Motor neuron (in vitro differentiated cells): ENCODE results near the gene CYP19A1. TPM values are rescaled to one million over a fixed set of nuclear protein-coding genes. Genes with fewer than 3 reads are reported as not detected.
A peak's percentile ranks its signal among the peaks of the same experiment; 100 is the strongest.

Source experiments
- ATAC-seq, 8 experiments: fragments of 200-7000 bp; cut with Tn5 transposase; replicated peaks in 6 of 8; 2 replicates each; pipeline ENCODE4 v1.8.0; 2021; ENCODE audit warnings: mild to moderate bottlenecking in 8 of 8, moderate library complexity in 8 of 8
- H3K27ac ChIP-seq, 2 donors: fragments of 250-450 bp; sonication (Bioruptor Pico); 2 replicates each; pipeline ENCODE4 v1.9.0; 2021; ENCODE audit warnings: antibody characterized with exemption in 2 of 2, mild to moderate bottlenecking in 2 of 2, moderate library complexity in 1 of 2
- H3K4me1 ChIP-seq, 2 donors: fragments of 250-450 bp; sonication (Bioruptor Pico); replicated peaks in 1 of 2; 2 replicates each; pipeline ENCODE4 v1.6.1; 2021; ENCODE audit warnings: antibody characterized with exemption in 2 of 2, mild to moderate bottlenecking in 2 of 2, moderate library complexity in 1 of 2
- H3K4me3 ChIP-seq, 5 donors: fragments of 250-450 bp; sonication (Bioruptor Pico); 2 replicates each; pipeline ENCODE4 v1.9.0; 2021; ENCODE audit warnings: antibody characterized with exemption in 5 of 5, mild to moderate bottlenecking in 5 of 5, moderate library complexity in 4 of 5
- WGBS, 10 experiments: fragments of 450-650 bp; shearing (Covaris generic); methylation state at CpG; one replicate each; pipeline ENCODE4 v1.0.0; 2022; 5-methylcytosine and 5-hydroxymethylcytosine counted together
- in situ Hi-C, 9 experiments: fragments of 400-800 bp; cut with MboI; loops; one replicate each; pipeline ENCODE4 v1.15.0; 2021; ENCODE audit warnings: low sequenced_read_pairs in 9 of 9, low pct_unique_long_range_greater_than_20kb in 2 of 9; ENCODE audit not compliant: unreplicated experiment in 9 of 9
- total RNA-seq, 8 experiments: library from RNA; unstranded; fragments of 300-600 nt; gene quantifications; 2 replicates each; pipeline versions ENCODE4 v1.2.3 to v1.2.4, GENCODE V29; 2022

Gene CYP19A1
- total RNA-seq, 8 experiments from 2014 or later, result 0.56 to 8.2 (median 1.7) TPM

DNA sequence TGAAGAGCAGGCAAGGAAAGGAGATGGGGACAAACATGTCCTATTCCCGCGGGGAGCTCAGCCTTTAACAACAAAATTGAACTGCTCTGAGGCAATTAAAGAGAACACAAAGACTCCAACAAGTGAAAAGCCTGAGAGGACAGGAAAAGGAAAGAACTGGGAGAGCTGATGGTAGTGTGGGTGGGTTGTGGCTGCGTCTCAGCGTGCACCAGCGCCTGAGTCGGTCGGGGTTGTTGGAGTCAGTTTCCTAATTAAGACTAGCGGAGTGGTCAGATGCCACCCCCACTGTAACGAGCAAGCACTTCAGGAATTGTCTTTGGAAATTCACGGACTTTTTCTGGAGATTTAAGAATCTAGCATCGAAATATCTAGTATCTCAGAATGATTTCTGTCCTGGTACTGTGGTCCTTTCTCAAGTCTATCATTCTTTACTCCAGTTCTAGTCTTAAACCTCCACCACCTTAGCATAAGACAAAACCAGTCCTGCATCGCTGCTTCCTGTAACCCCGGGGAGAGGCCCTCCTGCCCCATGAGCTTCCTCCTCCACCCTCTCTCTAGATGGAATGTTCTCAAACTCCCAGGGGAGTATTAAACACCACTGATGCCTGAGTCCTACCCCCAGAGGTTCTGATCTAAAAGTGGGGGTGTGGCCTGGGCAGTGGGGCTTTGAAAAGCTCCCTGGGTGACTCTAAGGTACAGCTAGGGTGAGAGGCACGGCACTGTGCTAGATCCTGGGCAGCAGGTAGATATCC is 104.0 kb downstream of the CYP19A1 start:
- no peak for ATAC-seq
- H3K4me1 ChIP-seq, result peaks cover 0 to 9% of the 10 kb centered on the region in 2 donors
- WGBS, 10 experiments, result 77 to 100% (median 83%) methylated on average over 1 to 12 of the region's 14 CpGs; no CpG with 5 or more reads in 2 of the 10 experiments
- no peak overlapping the region for H3K4me3 ChIP-seq
- in situ Hi-C loops, result no loop called here
- no peak overlapping the region for H3K27ac ChIP-seq

DNA sequence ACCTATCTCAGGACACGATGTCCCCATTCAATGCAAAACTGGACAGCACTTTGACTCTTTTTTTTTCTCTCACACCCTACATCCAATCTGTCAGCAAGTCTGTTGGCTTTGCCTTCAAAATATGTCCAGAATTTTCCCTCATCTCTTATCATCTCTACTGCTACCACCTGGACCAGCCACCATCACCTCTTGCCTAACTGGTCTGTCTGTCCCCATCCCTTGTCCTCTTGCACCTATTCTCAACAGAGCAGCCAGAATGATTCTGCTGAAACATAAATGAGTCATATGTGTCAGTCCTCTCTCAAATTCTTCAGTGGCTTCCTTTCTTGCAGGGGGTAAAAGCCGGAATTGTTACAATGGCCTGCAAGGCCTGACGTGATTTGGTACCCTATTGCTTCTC is 105.8 kb downstream of the CYP19A1 start:
- Histone ChIP-seq H3K4me3 (no peak overlapping the region), H3K27ac (no peak overlapping the region), H3K4me1 (peaks cover 3 to 12% of the 10 kb centered on the region in 2 donors)
- in situ Hi-C loops, result no loop called here
- ATAC-seq, result no peak
- WGBS, 10 experiments, result 60 to 100% (median 94%) methylated on average over 1 to 3 of the region's 3 CpGs; no CpG with 5 or more reads in 2 of the 10 experiments

DNA sequence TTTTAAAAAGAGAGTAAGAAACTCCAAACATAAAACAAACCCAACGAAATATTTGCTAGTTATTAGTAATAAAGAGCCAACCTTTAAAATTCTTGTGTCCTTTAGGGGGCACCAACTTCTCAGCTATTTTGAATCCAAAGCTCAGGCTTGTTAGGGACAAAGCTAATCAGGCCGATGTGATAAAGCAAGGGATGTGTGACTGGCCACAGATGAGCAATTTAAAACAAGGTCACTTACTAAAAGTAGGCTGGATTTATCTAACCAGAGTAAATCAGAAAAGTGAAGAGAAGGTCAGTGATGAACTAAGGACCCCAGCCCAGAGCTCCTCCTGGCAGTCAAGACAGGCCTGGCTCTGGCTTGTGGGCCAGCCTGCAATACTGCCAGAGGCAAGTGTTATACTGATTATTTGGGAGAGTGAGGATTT is 108.5 kb downstream of the CYP19A1 start:
- in situ Hi-C loops, result no loop called here
- H3K27ac ChIP-seq, result no peak overlapping the region
- ATAC-seq, result peak; percentile 11 to 76 (median 32)
- 0 to 72% (median 20%) methylated on average over 1 to 2 of the region's 2 CpGs; no CpG with 5 or more reads in 1 of the 10 experiments for WGBS, 10 experiments
- peaks cover 3 to 5% of the 10 kb centered on the region in 2 donors for H3K4me1 ChIP-seq
- no peak overlapping the region for H3K4me3 ChIP-seq

DNA sequence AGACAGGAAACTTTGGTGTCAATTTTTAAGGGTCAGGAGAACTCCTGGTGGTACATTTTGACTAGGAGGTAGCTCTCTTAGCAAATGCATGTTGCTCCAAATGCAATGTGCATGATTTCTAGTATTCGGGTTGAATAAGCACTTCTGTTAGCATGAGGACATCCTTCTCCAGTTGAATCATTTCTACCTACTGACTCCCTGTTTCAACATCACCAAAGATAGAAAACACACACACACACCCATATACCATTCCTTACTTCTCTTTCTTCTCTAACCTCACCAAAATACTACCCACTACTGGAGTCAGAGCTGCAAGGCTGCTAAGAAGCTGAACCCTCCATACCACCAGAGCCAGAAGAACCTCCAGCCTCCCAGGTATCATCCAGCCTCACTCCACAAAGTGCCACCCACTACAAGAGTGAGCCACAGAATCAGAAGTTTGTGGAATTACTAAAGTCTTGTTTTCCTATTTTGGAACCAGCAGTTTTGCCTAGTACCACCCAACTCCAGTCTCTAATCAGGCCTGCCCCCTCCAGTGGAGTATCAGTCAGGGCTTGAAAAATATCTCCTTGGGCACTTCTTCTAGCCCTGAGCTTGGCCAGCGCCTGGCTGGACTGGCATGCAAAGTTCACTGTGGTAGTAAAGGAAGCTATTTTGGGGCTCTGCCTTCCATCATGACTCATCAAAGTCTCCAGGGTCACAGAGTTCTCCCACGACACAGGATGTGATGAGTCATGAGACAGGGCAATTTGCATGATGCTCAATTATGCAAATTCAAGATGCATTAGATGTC is 110.3 kb downstream of the CYP19A1 start:
- Histone ChIP-seq H3K27ac (no peak overlapping the region), H3K4me3 (no peak overlapping the region), H3K4me1 (peaks cover 3 to 5% of the 10 kb centered on the region in 2 donors)
- 0 to 92% (median 36%) methylated on average over 1 to 2 of the region's 3 CpGs; no CpG with 5 or more reads in 6 of the 10 experiments for WGBS, 10 experiments
- peak; percentile 43 to 95 (median 56) for ATAC-seq
- in situ Hi-C loops, result no loop called here

DNA sequence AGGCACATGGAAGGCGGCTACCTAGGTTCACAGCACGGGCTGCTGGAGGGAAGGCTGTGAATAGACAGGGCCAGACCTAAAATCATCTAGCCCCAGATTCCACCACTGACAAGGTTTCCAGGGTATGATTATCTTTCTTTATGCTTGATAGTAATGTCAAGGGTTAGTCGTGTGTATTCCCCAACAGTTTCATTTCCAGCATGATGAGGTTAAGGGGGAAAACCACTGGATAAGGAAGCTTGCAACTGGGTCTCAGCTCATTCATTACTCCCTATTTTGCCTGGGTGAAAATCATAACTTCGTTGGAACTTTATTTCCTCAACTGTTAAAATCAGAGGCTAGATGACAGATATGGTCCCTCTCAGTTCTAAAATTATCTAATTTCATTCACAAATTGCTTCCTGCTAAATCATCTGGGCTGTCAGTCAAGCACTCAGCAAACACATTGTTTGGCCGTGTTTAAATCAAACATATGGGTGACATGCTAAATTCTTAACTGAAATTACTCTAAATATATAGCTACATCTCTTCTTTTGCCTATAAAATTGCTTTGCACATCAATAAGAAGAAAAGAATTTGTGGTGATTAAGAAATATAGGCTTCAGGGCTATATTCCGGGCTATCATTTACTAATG is 111.7 kb downstream of the CYP19A1 start:
- no peak for ATAC-seq
- in situ Hi-C loops, result no loop called here
- Histone ChIP-seq H3K27ac (no peak overlapping the region), H3K4me3 (no peak overlapping the region), H3K4me1 (peaks cover 3 to 5% of the 10 kb centered on the region in 2 donors)
- 7 to 100% (median 79%) methylated on average over 2 to 6 of the region's 6 CpGs; no CpG with 5 or more reads in 1 of the 10 experiments for WGBS, 10 experiments

DNA sequence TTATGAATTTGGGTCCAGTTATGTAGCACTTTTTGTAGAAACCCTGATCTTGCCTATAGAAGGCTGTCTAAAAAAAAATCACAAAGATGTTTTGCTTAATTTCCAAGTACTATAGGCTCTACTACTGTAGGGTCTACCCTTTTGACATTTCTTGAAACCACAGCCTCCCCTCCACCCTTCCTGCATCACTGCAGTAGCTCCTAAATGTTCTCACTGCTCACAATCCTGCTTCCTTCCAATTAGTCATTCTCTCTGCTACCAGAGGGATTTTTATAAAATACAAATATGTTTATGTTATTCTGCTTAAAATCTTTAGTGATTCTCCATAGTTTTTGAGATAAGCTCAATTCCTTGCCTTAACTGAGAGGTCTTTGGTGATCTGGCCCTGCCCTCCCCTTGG is 114.0 kb downstream of the CYP19A1 start:
- H3K4me1 ChIP-seq, result peaks cover 3 to 5% of the 10 kb centered on the region in 2 donors
- no peak overlapping the region for H3K27ac ChIP-seq
- H3K4me3 ChIP-seq, result no peak overlapping the region
- in situ Hi-C loops, result loop anchor here in 1 of 9 experiments (25.0 kb wide), 1 partner anchor 163 kb away; no protein-coding TSS in a partner anchor
- ATAC-seq, result no peak

DNA sequence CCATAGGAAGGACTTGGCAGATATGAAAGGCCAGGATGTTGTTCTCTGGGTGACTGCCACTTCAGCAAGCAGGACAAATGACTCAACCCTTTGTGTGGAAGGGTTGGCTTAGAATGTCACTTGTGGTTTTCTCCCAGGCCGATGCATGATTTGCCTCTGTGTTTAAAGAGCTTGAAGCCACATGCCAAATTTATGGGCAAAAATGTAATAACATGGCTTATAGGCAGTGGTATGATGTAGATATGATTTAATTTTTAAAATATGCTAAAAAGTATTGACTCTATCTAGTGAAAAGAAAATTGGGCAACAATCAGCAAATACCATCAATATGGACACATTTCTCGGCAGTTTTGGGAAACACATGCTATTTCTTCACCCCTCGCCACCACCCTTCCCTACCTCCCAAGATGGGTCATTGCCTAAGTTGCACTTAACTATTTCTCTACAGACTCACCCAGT is 114.6 kb downstream of the CYP19A1 start:
- WGBS, 10 experiments, result 8 to 100% (median 85%) methylated on average over 1 to 3 of the region's 3 CpGs; no CpG with 5 or more reads in 2 of the 10 experiments
- peak in 2 of 8 experiments; percentile 11 to 38 for ATAC-seq
- peaks cover 3 to 5% of the 10 kb centered on the region in 2 donors for H3K4me1 ChIP-seq
- H3K27ac ChIP-seq, result no peak overlapping the region
- in situ Hi-C loops, result loop anchor here in 1 of 9 experiments (25.0 kb wide), 1 partner anchor 164 kb away; no protein-coding TSS in a partner anchor
- no peak overlapping the region for H3K4me3 ChIP-seq

DNA sequence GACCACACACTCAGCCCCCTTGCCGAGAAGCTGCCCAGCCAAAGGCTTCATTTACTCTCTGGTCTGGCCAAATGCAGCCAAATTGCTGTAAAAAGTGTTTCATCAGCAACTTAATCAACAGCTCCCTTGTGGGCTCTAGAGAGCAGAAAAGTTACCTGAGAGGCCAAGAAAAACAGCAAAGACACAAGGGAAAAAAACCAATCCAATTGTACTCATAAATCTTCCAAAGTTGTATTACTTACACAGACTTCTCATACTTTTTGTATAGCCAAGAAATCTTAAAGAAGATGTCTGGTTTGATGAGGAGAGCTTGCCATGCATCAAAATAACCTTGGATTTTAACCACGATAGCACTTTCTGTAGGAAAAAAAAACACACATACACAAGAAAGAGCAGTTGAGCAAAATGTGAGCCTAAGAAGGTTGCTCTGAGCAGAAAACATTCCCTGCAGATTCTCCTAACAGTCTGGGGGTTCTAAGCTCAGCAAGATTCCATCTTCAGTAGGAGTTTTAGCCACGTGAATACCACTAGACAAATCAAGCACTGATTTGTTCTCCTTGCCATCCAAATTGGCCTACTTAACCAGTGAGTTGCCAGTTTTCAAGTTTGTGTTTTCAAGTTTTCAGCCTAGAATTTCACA is 120.0 kb downstream of the CYP19A1 start:
- WGBS, 10 experiments, result 21 to 100% (median 68%) methylated on average over 1 to 3 of the region's 3 CpGs; no CpG with 5 or more reads in 1 of the 10 experiments
- in situ Hi-C loops, result loop anchor here in 1 of 9 experiments (25.0 kb wide), 1 partner anchor 169 kb away; no protein-coding TSS in a partner anchor

DNA sequence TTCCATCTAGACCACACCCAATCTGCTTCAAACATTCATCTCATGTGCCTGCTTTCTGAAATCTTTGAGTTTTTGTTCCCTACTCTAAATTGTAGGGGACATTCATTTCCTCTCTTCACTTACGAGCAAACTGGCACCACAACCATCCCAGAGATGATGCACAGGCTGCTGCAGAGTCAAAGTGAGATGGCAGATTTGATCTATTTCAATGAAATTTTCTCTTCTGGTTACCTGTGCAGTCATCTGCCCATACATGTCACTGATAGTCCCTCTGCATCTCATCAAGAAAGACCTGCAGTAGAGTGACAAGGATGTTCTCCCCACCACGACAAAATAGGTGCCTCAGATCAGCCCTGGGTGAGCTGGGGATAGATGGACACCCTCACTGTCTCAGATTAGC is 125.5 kb downstream of the CYP19A1 start:
- Histone ChIP-seq H3K4me1 (no peaks in the 10 kb centered on the region), H3K4me3 (no peak overlapping the region), H3K27ac (no peak overlapping the region)
- no peak for ATAC-seq
- in situ Hi-C loops, result loop anchor here in 1 of 9 experiments (25.0 kb wide), 1 partner anchor 174 kb away; no protein-coding TSS in a partner anchor
- WGBS, 10 experiments, result 65 to 100% (median 83%) methylated on average over 1 to 2 of the region's 2 CpGs; no CpG with 5 or more reads in 5 of the 10 experiments

More for the DNA sequence above, 120.0 kb downstream of the CYP19A1 start:
- ATAC-seq, result no peak
- H3K4me3 ChIP-seq, result no peak overlapping the region
- H3K4me1 ChIP-seq, result no peaks in the 10 kb centered on the region
- no peak overlapping the region for H3K27ac ChIP-seq

DNA sequence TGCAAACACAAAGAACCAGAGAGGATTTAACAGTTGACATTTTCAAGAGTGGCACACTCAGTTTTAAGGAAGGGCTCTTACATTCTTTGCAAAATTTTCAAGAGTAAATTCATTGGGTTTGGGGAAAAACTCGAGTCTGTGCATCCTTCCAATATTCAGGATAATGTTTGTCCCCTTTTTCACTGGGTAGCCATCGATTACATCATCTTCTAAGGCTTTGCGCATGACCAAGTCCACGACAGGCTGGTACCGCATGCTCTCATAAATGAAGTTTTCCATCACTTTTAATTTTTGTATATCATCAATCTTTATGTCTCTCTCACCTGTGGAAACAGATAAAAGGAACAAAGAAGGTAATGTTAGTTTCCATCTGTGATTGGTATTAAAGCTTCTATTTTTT is 126.2 kb downstream of the CYP19A1 start:
- 73 to 93% (median 80%) methylated on average over 3 to 5 of the region's 5 CpGs; no CpG with 5 or more reads in 1 of the 10 experiments for WGBS, 10 experiments
- Histone ChIP-seq H3K4me1 (peaks cover 0 to 4% of the 10 kb centered on the region in 2 donors), H3K4me3 (no peak overlapping the region), H3K27ac (no peak overlapping the region)
- ATAC-seq, result no peak
- in situ Hi-C loops, result loop anchor here in 1 of 9 experiments (25.0 kb wide), 1 partner anchor 175 kb away; no protein-coding TSS in a partner anchor

DNA sequence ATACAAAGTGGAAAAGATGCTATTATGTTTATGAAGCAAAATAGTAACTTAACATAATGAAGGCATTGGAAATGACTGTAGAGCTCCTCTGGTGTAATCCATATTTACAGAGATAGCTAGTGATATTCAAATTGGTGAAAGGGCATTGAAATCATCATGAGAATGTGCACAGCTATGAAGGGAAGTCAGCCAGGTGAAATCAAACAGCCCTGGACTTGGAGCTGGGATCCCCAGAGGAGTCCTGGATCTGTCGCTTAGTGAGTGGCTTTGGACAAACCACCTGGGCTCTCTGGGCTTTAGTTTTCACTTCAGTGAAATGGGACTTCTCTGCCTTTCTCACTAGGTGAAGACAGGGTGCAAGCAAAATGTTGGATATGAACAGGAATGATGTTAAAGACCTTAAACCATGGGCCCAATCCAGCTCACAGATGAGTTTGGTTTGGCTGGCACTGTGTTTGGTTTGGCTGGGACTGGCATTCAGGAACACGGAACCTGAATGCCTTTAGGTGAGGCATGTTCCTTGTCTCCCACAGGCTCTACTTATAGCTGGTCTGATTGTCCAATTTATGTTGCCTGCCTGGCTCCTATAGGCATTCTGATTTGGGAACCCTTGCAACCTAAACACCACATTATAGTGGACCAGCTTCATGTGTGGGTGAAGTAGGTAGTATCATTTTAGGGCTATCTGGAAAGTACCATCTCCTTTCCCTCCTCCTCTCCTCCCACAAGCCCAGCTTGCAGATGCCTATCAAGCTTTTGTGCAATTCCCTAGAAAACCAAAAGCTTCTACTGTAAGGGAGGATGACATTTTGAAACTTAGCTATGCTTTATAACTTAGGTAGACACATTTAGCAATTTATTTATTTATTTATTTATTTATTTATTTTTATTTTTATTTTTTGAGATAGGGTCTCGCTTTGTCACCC is 133.1 kb downstream of the CYP19A1 start:
- no peak overlapping the region for H3K4me3 ChIP-seq
- in situ Hi-C loops, result loop anchor here in 1 of 9 experiments (25.0 kb wide), 1 partner anchor 182 kb away; no protein-coding TSS in a partner anchor
- peaks cover 0 to 5% of the 10 kb centered on the region in 2 donors for H3K4me1 ChIP-seq
- no peak for ATAC-seq
- H3K27ac ChIP-seq, result no peak overlapping the region
- WGBS, 10 experiments, result 57 to 100% (median 100%) methylated on average over 1 to 2 of the region's 3 CpGs
